Nephron progenitor cell (in vitro differentiated cells): ENCODE measurements around the gene TTC27.

Experiments
- DNase-seq: peaks from one replicate; pipeline ENCODE4 v3.0.0; 2021
- H3K27ac Mint-ChIP-seq: 2 replicates; pipeline ENCODE4 v1.8.0; 2021; ENCODE audit warnings: mild to moderate bottlenecking, moderate library complexity, mixed read lengths
- H3K27me3 Mint-ChIP-seq: 2 replicates; pipeline ENCODE4 v1.8.0; 2021; ENCODE audit warnings: mild to moderate bottlenecking, low read depth, mixed read lengths; ENCODE audit not compliant: poor library complexity
- H3K36me3 Mint-ChIP-seq: 2 replicates; pipeline ENCODE4 v1.8.0; 2021; ENCODE audit warnings: low read depth, mixed read lengths
- H3K4me1 Mint-ChIP-seq: 2 replicates; pipeline ENCODE4 v1.8.0; 2021; ENCODE audit warnings: mixed read lengths
- H3K4me3 Mint-ChIP-seq: 2 replicates; pipeline ENCODE4 v1.8.0; 2021; ENCODE audit warnings: mild to moderate bottlenecking, moderate library complexity, mixed read lengths
- H3K9me3 Mint-ChIP-seq: 2 replicates; pipeline ENCODE4 v1.8.0; 2021; ENCODE audit warnings: mild to moderate bottlenecking, moderate library complexity, mixed read lengths
- TF ChIP-seq, protein P1 (sequence below): fragments of 200-600 bp; sonication (generic); IDR thresholded peaks from 2 replicates; pipeline ENCODE4 v1.5.0; 2021; ENCODE audit warnings: antibody characterized with exemption

The TTC27 gene

DNA sequence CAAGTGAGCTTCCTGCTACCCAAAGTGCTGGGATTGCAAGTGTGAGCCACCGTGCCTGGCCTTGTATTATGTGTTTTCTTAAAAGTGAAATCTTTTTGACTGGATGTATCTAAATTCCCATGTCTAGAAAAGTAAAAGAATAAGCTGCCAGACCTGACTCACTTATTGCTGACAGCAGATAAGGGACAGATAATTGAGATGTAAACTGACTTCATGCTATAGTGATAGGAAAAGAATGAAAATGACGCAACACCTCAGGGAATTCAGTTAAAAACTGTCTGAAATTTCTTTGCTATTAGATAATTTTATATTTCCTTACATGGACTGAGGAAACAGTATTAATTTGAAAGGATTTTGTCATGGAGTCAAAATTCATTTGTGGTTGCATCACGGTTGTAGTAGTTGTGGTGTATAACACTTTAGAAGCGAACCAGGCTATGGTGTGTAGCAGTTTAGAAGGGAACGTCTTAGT lies 19.4 kb downstream of the TTC27 start:
- TF ChIP-seq, protein P1, sequence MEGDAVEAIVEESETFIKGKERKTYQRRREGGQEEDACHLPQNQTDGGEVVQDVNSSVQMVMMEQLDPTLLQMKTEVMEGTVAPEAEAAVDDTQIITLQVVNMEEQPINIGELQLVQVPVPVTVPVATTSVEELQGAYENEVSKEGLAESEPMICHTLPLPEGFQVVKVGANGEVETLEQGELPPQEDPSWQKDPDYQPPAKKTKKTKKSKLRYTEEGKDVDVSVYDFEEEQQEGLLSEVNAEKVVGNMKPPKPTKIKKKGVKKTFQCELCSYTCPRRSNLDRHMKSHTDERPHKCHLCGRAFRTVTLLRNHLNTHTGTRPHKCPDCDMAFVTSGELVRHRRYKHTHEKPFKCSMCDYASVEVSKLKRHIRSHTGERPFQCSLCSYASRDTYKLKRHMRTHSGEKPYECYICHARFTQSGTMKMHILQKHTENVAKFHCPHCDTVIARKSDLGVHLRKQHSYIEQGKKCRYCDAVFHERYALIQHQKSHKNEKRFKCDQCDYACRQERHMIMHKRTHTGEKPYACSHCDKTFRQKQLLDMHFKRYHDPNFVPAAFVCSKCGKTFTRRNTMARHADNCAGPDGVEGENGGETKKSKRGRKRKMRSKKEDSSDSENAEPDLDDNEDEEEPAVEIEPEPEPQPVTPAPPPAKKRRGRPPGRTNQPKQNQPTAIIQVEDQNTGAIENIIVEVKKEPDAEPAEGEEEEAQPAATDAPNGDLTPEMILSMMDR: no peak
- H3K4me3 Mint-ChIP-seq: no peak overlapping the region
- DNase-seq: no peak
- H3K27me3 Mint-ChIP-seq: no peaks in the 10 kb centered on the region
- H3K27ac Mint-ChIP-seq: no peak overlapping the region
- H3K36me3 Mint-ChIP-seq: peaks cover 48% of the 10 kb centered on the region
- H3K9me3 Mint-ChIP-seq: no peaks in the 10 kb centered on the region
- H3K4me1 Mint-ChIP-seq: no peaks in the 10 kb centered on the region

DNA sequence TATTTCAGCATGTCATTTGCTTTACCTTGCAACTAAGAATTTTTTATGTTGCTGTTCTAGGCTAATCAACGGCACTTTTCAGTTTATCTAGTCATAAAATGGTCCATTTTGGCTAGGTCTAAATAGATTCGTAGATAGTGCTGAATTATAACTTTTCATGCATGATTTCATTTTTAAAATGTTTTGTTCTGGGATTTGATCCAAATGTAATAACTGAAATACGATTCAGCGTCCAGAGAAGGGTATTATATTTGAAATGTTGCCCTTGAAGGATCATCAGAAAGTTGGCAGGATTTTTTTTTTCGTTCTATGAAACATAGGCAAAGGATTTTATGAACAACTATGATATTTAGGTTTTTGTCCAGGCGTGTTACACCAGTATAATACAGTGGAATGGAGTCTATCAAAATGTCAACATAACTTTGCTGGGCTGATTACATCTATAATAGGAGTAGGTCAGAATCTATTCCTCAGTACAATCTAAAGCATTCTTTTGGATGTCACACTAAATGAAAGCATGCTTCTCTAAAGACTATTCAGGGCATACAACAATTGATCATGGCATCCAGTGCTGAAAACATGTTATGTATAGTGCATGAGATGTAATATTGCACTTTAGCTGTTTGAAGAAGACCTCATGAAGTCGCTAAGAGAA lies 24.8 kb downstream of the TTC27 start:
- H3K27ac Mint-ChIP-seq: no peak overlapping the region
- H3K4me3 Mint-ChIP-seq: no peak overlapping the region

DNA sequence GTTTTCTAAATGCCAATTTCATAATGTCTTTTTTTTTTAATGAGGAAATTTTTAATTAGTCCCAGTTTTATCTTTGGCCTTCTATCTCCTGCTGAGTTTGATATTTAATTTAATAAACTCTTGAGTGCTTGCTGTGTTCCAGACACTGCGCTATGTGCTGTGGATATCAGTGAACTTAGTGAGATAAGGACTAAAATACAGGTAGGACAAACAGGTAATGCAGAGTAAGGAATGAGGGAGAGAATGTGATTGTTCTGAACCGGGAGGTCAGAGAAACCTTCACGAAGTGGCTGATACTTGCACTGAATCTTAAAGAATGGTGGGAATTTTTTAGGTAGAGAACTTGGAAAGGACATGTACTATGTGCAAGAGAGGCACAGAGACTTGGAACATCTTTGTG lies 28.2 kb downstream of the TTC27 start:
- Mint-ChIP-seq H3K4me1 (no peaks in the 10 kb centered on the region), H3K4me3 (no peak overlapping the region), H3K9me3 (peaks cover 9% of the 10 kb centered on the region), H3K27me3 (peaks cover 3% of the 10 kb centered on the region), H3K27ac (no peak overlapping the region), H3K36me3 (peaks cover 49% of the 10 kb centered on the region)
- TF ChIP-seq, protein P1: no peak
- no peak for DNase-seq

More for the DNA sequence above, 24.8 kb downstream of the TTC27 start:
- no peaks in the 10 kb centered on the region for H3K27me3 Mint-ChIP-seq
- H3K36me3 Mint-ChIP-seq: peaks cover 37% of the 10 kb centered on the region
- no peak for DNase-seq
- TF ChIP-seq, protein P1: no peak
- H3K4me1 Mint-ChIP-seq: no peaks in the 10 kb centered on the region
- H3K9me3 Mint-ChIP-seq: no peaks in the 10 kb centered on the region

DNA sequence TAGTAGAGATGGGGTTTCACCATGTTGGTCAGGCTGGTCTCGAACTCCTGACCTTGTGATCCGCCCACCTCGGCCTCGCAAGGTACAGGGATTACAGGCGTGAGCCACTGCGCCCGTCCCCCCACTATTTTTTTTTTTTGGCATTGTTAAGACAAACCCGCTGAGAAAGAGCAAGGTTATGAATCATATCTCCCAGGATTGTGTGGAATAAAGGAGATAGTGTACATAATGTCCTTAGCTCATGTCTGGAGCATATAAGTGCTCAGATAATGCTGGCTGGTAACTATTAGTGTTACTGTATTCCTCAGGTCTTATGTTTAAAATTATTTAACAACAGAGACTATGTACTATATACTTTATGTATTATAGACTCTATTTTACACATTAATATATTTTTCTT lies 36.0 kb downstream of the TTC27 start:
- TF ChIP-seq, protein P1: no peak
- H3K9me3 Mint-ChIP-seq: peaks cover 9% of the 10 kb centered on the region
- H3K4me1 Mint-ChIP-seq: no peaks in the 10 kb centered on the region

DNA sequence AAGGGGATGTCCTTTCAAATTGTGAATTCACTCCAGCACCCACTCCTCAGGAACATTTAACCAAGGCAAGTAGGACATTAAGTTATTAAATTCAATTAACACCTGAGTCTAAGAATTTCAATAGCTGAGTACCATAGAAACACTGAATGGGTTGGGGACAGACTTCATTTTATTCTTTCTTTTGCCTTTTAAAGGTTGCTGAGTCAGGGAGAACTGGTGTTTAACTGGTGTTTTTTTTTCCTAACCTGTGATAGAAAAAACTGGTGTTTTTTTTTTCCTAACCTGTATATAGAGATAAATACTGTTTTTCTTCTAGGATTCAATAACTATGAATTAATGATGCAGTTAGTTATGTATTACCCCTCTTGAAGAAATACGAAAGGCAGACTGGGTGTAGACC lies 38.9 kb downstream of the TTC27 start:
- TF ChIP-seq, protein P1: no peak
- H3K27ac Mint-ChIP-seq: no peak overlapping the region
- no peak overlapping the region for H3K4me3 Mint-ChIP-seq
- H3K4me1 Mint-ChIP-seq: no peaks in the 10 kb centered on the region
- peaks cover 54% of the 10 kb centered on the region for H3K36me3 Mint-ChIP-seq
- H3K9me3 Mint-ChIP-seq: peaks cover 4% of the 10 kb centered on the region
- no peaks in the 10 kb centered on the region for H3K27me3 Mint-ChIP-seq
- no peak for DNase-seq

More for the DNA sequence above, 36.0 kb downstream of the TTC27 start:
- Mint-ChIP-seq H3K36me3 (peaks cover 62% of the 10 kb centered on the region), H3K4me3 (no peak overlapping the region), H3K27ac (no peak overlapping the region), H3K27me3 (peaks cover 3% of the 10 kb centered on the region)
- DNase-seq: no peak

DNA sequence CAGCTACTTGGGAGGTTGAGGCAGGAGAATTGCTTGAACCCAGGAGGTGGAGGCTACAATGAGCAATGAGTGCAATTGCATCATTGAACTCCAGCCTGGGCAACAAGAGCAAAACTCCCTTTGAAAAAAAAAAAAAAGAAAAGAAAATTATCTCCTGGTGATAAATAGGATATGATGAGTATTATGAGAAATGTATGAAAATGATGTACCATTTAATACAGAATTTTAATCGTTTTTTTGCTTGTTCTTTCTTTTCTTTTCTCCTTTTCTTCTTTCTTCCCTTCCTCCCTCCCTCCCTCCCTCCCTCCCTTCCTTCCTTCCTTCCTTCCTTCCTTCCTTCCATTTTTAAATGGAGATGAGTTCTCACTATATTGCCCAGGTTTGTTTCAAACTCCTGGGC lies 40.4 kb downstream of the TTC27 start:
- no peak for DNase-seq
- Mint-ChIP-seq H3K27me3 (no peaks in the 10 kb centered on the region), H3K9me3 (peaks cover 4% of the 10 kb centered on the region), H3K27ac (no peak overlapping the region), H3K36me3 (peaks cover 68% of the 10 kb centered on the region), H3K4me1 (no peaks in the 10 kb centered on the region), H3K4me3 (no peak overlapping the region)
- TF ChIP-seq, protein P1: no peak
